Neural progenitor cell (in vitro differentiated cells): ENCODE results near the gene MVD.

Experiments
- EZH2 ChIP-seq: fragments of 200-600 bp; sonication (generic); IDR thresholded peaks from 2 replicates; pipeline ENCODE4 v1.6.1; 2017; ENCODE audit warnings: antibody characterized with exemption, mild to moderate bottlenecking, moderate library complexity
- TF ChIP-seq, protein P1 (sequence below): fragments of 200-600 bp; sonication (generic); IDR thresholded peaks from 2 replicates; pipeline ENCODE4 v1.5.1; 2017; ENCODE audit warnings: antibody characterized with exemption, mild to moderate bottlenecking

DNA sequence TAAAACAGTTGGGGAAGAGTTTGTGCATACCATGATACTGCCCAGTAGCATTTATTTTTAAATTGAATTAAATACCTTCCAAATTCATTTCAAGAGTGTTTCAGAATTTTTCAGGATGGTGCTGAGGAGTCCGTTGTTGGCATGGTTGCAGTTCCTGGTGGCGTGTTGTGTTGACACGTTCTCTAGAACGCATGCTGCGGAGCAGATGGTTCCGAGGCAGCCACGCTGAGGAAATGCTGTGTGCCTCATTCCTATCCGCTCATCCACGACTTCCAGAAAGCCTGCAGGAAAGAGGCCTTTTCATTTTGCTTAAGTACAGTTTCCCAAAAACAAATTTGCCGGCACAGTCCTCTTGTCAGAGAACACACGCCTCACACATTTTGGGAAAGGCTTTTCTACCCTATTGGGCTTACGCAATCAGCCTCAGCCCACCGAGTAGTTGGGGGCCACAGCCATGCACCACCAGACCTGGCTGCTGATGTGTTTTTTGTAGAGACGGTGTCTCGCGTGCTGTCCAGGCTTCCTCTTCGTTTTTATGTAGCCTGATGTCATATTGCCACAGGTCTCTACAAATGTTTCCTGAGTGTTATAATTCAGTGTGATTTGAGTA, 56.6 kb downstream of the MVD start:
- TF ChIP-seq EZH2, result no peak
- TF ChIP-seq, protein P1, sequence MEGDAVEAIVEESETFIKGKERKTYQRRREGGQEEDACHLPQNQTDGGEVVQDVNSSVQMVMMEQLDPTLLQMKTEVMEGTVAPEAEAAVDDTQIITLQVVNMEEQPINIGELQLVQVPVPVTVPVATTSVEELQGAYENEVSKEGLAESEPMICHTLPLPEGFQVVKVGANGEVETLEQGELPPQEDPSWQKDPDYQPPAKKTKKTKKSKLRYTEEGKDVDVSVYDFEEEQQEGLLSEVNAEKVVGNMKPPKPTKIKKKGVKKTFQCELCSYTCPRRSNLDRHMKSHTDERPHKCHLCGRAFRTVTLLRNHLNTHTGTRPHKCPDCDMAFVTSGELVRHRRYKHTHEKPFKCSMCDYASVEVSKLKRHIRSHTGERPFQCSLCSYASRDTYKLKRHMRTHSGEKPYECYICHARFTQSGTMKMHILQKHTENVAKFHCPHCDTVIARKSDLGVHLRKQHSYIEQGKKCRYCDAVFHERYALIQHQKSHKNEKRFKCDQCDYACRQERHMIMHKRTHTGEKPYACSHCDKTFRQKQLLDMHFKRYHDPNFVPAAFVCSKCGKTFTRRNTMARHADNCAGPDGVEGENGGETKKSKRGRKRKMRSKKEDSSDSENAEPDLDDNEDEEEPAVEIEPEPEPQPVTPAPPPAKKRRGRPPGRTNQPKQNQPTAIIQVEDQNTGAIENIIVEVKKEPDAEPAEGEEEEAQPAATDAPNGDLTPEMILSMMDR, result no peak
